ENCODE data around the gene EXOC5. TPM values are rescaled to one million over a fixed set of nuclear protein-coding genes. Genes with fewer than 3 reads are reported as not detected.

The EXOC5 gene
- total RNA-seq, 4 donors from 2014 or later, result 31.4 to 38.5 (median 38.0) TPM

DNA sequence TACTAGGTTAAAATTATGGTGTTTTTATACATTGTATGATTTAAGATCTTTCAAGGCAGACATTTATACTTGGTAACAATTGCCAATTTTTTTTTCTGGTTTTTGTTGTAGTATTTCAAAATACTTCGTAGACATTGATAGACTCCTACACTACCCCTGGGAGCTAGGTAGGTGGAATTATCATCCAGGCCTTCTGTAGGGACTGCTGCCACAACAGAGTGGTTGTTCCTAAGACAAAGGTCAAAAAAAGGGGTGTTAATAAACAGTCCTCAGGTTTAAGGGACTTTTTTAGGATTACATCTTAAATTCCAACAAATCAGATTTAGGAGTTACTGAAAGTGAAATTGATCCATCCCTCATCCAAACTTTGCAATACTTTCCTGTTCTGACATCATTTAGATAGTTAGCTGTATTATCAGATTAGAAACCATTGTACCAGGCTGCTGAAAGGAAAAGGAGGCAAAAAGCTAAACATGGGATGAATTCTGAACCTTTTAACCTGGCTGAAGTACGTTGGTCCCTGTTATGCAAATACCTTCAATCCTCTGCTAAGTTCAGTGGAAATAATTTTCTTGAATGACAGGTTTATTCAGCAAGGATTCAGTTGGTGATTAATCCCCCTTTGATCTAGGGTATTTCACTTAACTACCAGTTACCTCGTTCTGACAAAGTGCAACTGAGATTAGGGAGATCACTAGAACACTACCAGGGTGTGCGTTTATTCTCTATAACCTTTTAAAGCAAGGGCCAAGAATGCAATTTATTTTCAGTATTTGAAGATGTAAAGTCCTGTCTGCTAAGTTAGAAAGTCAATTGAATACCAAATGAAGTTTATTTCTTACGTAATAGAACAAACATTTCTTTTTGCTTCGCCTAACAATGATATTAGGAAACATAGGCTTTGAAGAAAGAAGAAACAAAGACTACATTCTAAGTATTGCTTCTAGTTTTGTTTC is 23.3 kb upstream of the EXOC5 start:
- H3K4me1 ChIP-seq, result no peaks in the 10 kb centered on the region
- no peaks in the 10 kb centered on the region for H3K27me3 ChIP-seq
- intact Hi-C loops (cut with DNase I), result no loop called here
- WGBS, 2 donors, result 46 to 56% methylated on average over 6 of the region's 6 CpGs
- H3K4me3 ChIP-seq, result no peak overlapping the region
- no peaks in the 10 kb centered on the region for H3K9me3 ChIP-seq
- DNase-seq, result no peak
- TF ChIP-seq POLR2A (IDR thresholded peaks at IDR 0.05), result no peak
- no peak for TF ChIP-seq CTCF (IDR thresholded peaks at IDR 0.05)
- H3K36me3 ChIP-seq, result peaks cover 0 to 52% (median 3%) of the 10 kb centered on the region in 3 donors
- no peak overlapping the region for H3K27ac ChIP-seq

- WGBS, 2 donors, result 83 to 84% methylated on average over 5 of the region's 5 CpGs
- Histone ChIP-seq H3K27ac (no peak overlapping the region), H3K4me3 (no peak overlapping the region), H3K9me3 (no peaks in the 10 kb centered on the region), H3K27me3 (no peaks in the 10 kb centered on the region), H3K36me3 (peaks cover 0 to 65% (median 3%) of the 10 kb centered on the region in 3 donors), H3K4me1 (no peaks in the 10 kb centered on the region)
- intact Hi-C loops (cut with DNase I), result no loop called here
- DNase-seq, result no peak
- TF ChIP-seq POLR2A (IDR thresholded peaks at IDR 0.05), result no peak
- TF ChIP-seq CTCF (IDR thresholded peaks at IDR 0.05), result no peak
Measured at GRCh38 chr14:57290751-57291150, 22.0 kb upstream of the EXOC5 start.

- H3K27me3 ChIP-seq, result no peaks in the 10 kb centered on the region
- peaks cover 6 to 95% (median 16%) of the 10 kb centered on the region in 3 donors for H3K36me3 ChIP-seq
- intact Hi-C loops (cut with DNase I), result no loop called here
- no peaks in the 10 kb centered on the region for H3K9me3 ChIP-seq
- 85 to 98% methylated on average over 2 of the region's 2 CpGs for WGBS, 2 donors
- TF ChIP-seq POLR2A (IDR thresholded peaks at IDR 0.05) (no peak), CTCF (IDR thresholded peaks at IDR 0.05) (no peak)
- H3K4me1 ChIP-seq, result no peaks in the 10 kb centered on the region
- DNase-seq, result no peak
- no peak overlapping the region for H3K4me3 ChIP-seq
- H3K27ac ChIP-seq, result no peak overlapping the region
Measured at GRCh38 chr14:57287745-57288144, 19.0 kb upstream of the EXOC5 start.

DNA sequence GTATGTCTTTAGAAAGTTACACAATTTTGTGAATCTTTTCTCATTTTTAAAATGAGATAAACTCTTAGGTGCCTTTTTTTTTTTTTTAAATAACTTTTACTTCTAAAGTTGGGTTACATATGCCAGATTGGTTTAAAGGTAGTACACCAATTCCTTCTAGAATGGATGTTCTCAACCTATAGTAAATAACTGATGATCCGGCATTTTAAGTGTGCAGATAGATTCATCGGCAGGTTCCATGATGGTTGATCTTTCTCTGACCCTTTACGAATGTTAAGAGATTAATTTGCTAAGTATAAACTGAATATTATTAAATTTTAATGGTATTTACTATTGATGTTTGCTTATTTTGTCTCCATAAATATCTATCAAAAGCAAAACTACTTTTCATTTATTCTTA is 8.4 kb upstream of the EXOC5 start:
- Histone ChIP-seq H3K36me3 (peaks cover 0 to 80% (median 7%) of the 10 kb centered on the region in 3 donors), H3K9me3 (no peaks in the 10 kb centered on the region), H3K27me3 (no peaks in the 10 kb centered on the region), H3K27ac (no peak overlapping the region), H3K4me1 (peaks cover 0 to 3% (median 0%) of the 10 kb centered on the region in 3 donors), H3K4me3 (no peak overlapping the region)
- no peak for DNase-seq
- 94 to 97% methylated on average over 3 of the region's 3 CpGs for WGBS, 2 donors
- no peak for TF ChIP-seq POLR2A (IDR thresholded peaks at IDR 0.05)
- no peak for TF ChIP-seq CTCF (IDR thresholded peaks at IDR 0.05)
- intact Hi-C loops (cut with DNase I), result no loop called here

- TF ChIP-seq CTCF (IDR thresholded peaks at IDR 0.05) (no peak), POLR2A (IDR thresholded peaks at IDR 0.05) (no peak)
- no peak overlapping the region for H3K27ac ChIP-seq
- H3K9me3 ChIP-seq, result no peaks in the 10 kb centered on the region
- intact Hi-C loops (cut with DNase I), result no loop called here
- peaks cover 0 to 22% (median 11%) of the 10 kb centered on the region in 3 donors for H3K4me1 ChIP-seq
- no peak for DNase-seq
- 95 to 100% methylated on average over 2 of the region's 2 CpGs for WGBS, 2 donors
- peaks cover 0 to 61% (median 0%) of the 10 kb centered on the region in 3 donors for H3K36me3 ChIP-seq
- H3K4me3 ChIP-seq, result no peak overlapping the region
- H3K27me3 ChIP-seq, result no peaks in the 10 kb centered on the region
Measured at GRCh38 chr14:57275023-57275664, 6.4 kb upstream of the EXOC5 start.
